ENCODE data around the gene JAKMIP3. TPM values are rescaled to one million over a fixed set of nuclear protein-coding genes. Genes with fewer than 3 reads are reported as not detected.

The JAKMIP3 gene
- total RNA-seq, 4 donors from 2014 or later: 0.42 to 0.98 (median 0.67) TPM

GRCh38 chr10:132110713-132111112 lies 45.0 kb downstream of the JAKMIP3 start:
- H3K27ac ChIP-seq: no peak overlapping the region
- DNase-seq (ENCODE audit: low spot score in 2 of 2): no peak
- TF ChIP-seq EP300 (IDR thresholded peaks at IDR 0.05) (no peak), POLR2A (IDR thresholded peaks at IDR 0.05) (no peak)
- no peaks in the 10 kb centered on the region for H3K27me3 ChIP-seq
- no peaks in the 10 kb centered on the region for H3K36me3 ChIP-seq
- peaks cover 0 to 5% (median 0%) of the 10 kb centered on the region in 4 donors for H3K4me1 ChIP-seq
- no peaks in the 10 kb centered on the region for H3K9me3 ChIP-seq
- no peak overlapping the region for H3K4me3 ChIP-seq
- 76 to 77% methylated on average over 14 of the region's 14 CpGs for WGBS, 2 donors

- 83 to 85% methylated on average over 14 of the region's 14 CpGs for WGBS, 2 donors
- H3K4me1 ChIP-seq: peaks cover 0 to 5% (median 0%) of the 10 kb centered on the region in 4 donors
- DNase-seq (ENCODE audit: low spot score in 2 of 2): no peak
These were observed 45.5 kb downstream of the JAKMIP3 start for GRCh38 chr10:132111121-132111731.

GRCh38 chr10:132111871-132112341 lies 46.2 kb downstream of the JAKMIP3 start:
- Histone ChIP-seq H3K36me3 (no peaks in the 10 kb centered on the region), H3K27ac (no peak overlapping the region), H3K9me3 (no peaks in the 10 kb centered on the region), H3K4me3 (no peak overlapping the region), H3K4me1 (peaks cover 0 to 5% (median 0%) of the 10 kb centered on the region in 4 donors), H3K27me3 (no peaks in the 10 kb centered on the region)
- DNase-seq (ENCODE audit: low spot score in 2 of 2): no peak
- no peak for TF ChIP-seq POLR2A (IDR thresholded peaks at IDR 0.05)
- TF ChIP-seq CTCF (IDR thresholded peaks at IDR 0.05): no peak
- no peak for TF ChIP-seq EP300 (IDR thresholded peaks at IDR 0.05)
- 87 to 91% methylated on average over 20 of the region's 20 CpGs for WGBS, 2 donors

More at GRCh38 chr10:132111121-132111731, 45.5 kb downstream of the JAKMIP3 start:
- Histone ChIP-seq H3K27ac (no peak overlapping the region), H3K9me3 (no peaks in the 10 kb centered on the region), H3K4me3 (no peak overlapping the region), H3K27me3 (no peaks in the 10 kb centered on the region), H3K36me3 (no peaks in the 10 kb centered on the region)
- no peak for TF ChIP-seq POLR2A (IDR thresholded peaks at IDR 0.05)

- 86% methylated on average over 10 of the region's 10 CpGs for WGBS, 2 donors
- no peak overlapping the region for H3K4me3 ChIP-seq
- DNase-seq (ENCODE audit: low spot score in 2 of 2): no peak
These were observed 46.9 kb downstream of the JAKMIP3 start for GRCh38 chr10:132112611-132113010.

GRCh38 chr10:132113206-132113605 lies 47.5 kb downstream of the JAKMIP3 start:
- H3K36me3 ChIP-seq: no peaks in the 10 kb centered on the region
- WGBS, 2 donors: 74 to 83% methylated on average over 6 of the region's 6 CpGs
- TF ChIP-seq POLR2A (IDR thresholded peaks at IDR 0.05): no peak
- no peak for TF ChIP-seq EP300 (IDR thresholded peaks at IDR 0.05)
- no peak for TF ChIP-seq CTCF (IDR thresholded peaks at IDR 0.05)
- DNase-seq (ENCODE audit: low spot score in 2 of 2): no peak
- H3K9me3 ChIP-seq: no peaks in the 10 kb centered on the region
- peaks cover 0 to 5% (median 0%) of the 10 kb centered on the region in 4 donors for H3K4me1 ChIP-seq
- H3K27ac ChIP-seq: no peak overlapping the region
- H3K4me3 ChIP-seq: no peak overlapping the region
- H3K27me3 ChIP-seq: no peaks in the 10 kb centered on the region

More at GRCh38 chr10:132112611-132113010, 46.9 kb downstream of the JAKMIP3 start:
- H3K9me3 ChIP-seq: no peaks in the 10 kb centered on the region
- no peak overlapping the region for H3K27ac ChIP-seq
- no peaks in the 10 kb centered on the region for H3K36me3 ChIP-seq
- H3K4me1 ChIP-seq: peaks cover 0 to 5% (median 0%) of the 10 kb centered on the region in 4 donors
- no peak for TF ChIP-seq EP300 (IDR thresholded peaks at IDR 0.05)
- no peaks in the 10 kb centered on the region for H3K27me3 ChIP-seq

GRCh38 chr10:132113766-132114365 lies 48.1 kb downstream of the JAKMIP3 start:
- no peak for DNase-seq (ENCODE audit: low spot score in 2 of 2)
- no peaks in the 10 kb centered on the region for H3K27me3 ChIP-seq
- peaks cover 0 to 5% (median 0%) of the 10 kb centered on the region in 4 donors for H3K4me1 ChIP-seq
- TF ChIP-seq POLR2A (IDR thresholded peaks at IDR 0.05): no peak
- no peak for TF ChIP-seq CTCF (IDR thresholded peaks at IDR 0.05)
- no peaks in the 10 kb centered on the region for H3K9me3 ChIP-seq
- H3K27ac ChIP-seq: no peak overlapping the region
- 76 to 82% methylated on average over 14 of the region's 14 CpGs for WGBS, 2 donors
- no peak overlapping the region for H3K4me3 ChIP-seq
- no peaks in the 10 kb centered on the region for H3K36me3 ChIP-seq
